ENCODE data around the gene LAMA2. TPM values are rescaled to one million over a fixed set of nuclear protein-coding genes. Genes with fewer than 3 reads are reported as not detected.

The LAMA2 gene
- total RNA-seq, 1 experiment from 2014 or later: 8.2 TPM

DNA sequence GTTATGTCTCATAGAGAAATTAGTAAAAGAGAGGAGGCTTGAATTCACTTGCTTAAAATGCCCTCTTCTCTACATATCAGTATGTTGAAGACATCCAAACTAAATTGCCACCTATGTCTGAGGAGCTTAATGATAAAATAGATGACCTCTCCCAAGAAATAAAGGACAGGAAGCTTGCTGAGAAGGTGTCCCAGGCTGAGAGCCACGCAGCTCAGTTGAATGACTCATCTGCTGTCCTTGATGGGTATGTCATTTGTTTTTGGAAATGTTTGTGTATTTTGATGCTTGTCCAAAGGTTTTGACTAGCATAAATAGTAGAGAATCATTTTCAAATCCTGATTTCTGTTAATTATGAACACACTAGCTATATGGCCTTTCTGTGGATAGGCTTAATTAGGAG is 519.3 kb downstream of the LAMA2 start:
- intact Hi-C loops (cut with micrococcal nuclease): no loop called here
- H3K4me3 ChIP-seq (replicated peaks in 1 of 2; ENCODE audit: low read depth in 1 of 2, low read length in 2 of 2): no peak overlapping the region; a peak in 1 of 4 replicates
- H3K9me3 ChIP-seq (ENCODE audit: control insufficient read depth in 1 of 2, insufficient read depth in 1 of 2, low read depth in 1 of 2, low read length in 2 of 2): no peaks in the 10 kb centered on the region
- DNase-seq (ENCODE audit: low read depth, low spot score): no peak
- TF ChIP-seq EZH2 (IDR thresholded peaks at IDR 0.05): no peak
- no peak for TF ChIP-seq ELF1 (IDR thresholded peaks at IDR 0.05; ENCODE audit: borderline replicate concordance, low read depth)
- TF ChIP-seq JUND (IDR thresholded peaks at IDR 0.05): 0 out of 2 replicates have a peak, but pooled peaks have one; percentile 40
- peak; percentile 33; the same call in 1 of the 2 replicates for TF ChIP-seq FOSL1 (IDR thresholded peaks at IDR 0.05; ENCODE audit: low read depth)
- TF ChIP-seq, protein P1, sequence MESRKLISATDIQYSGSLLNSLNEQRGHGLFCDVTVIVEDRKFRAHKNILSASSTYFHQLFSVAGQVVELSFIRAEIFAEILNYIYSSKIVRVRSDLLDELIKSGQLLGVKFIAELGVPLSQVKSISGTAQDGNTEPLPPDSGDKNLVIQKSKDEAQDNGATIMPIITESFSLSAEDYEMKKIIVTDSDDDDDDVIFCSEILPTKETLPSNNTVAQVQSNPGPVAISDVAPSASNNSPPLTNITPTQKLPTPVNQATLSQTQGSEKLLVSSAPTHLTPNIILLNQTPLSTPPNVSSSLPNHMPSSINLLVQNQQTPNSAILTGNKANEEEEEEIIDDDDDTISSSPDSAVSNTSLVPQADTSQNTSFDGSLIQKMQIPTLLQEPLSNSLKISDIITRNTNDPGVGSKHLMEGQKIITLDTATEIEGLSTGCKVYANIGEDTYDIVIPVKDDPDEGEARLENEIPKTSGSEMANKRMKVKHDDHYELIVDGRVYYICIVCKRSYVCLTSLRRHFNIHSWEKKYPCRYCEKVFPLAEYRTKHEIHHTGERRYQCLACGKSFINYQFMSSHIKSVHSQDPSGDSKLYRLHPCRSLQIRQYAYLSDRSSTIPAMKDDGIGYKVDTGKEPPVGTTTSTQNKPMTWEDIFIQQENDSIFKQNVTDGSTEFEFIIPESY (IDR thresholded peaks at IDR 0.05; ENCODE audit: extremely low read depth, insufficient replicate concordance, low read length): no peak
- no peak for TF ChIP-seq EGR1 (IDR thresholded peaks at IDR 0.05; ENCODE audit: low read depth)
- TF ChIP-seq, protein P2, sequence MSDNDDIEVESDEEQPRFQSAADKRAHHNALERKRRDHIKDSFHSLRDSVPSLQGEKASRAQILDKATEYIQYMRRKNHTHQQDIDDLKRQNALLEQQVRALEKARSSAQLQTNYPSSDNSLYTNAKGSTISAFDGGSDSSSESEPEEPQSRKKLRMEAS (IDR thresholded peaks at IDR 0.05): no peak
- TF ChIP-seq, protein P3, sequence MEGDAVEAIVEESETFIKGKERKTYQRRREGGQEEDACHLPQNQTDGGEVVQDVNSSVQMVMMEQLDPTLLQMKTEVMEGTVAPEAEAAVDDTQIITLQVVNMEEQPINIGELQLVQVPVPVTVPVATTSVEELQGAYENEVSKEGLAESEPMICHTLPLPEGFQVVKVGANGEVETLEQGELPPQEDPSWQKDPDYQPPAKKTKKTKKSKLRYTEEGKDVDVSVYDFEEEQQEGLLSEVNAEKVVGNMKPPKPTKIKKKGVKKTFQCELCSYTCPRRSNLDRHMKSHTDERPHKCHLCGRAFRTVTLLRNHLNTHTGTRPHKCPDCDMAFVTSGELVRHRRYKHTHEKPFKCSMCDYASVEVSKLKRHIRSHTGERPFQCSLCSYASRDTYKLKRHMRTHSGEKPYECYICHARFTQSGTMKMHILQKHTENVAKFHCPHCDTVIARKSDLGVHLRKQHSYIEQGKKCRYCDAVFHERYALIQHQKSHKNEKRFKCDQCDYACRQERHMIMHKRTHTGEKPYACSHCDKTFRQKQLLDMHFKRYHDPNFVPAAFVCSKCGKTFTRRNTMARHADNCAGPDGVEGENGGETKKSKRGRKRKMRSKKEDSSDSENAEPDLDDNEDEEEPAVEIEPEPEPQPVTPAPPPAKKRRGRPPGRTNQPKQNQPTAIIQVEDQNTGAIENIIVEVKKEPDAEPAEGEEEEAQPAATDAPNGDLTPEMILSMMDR (IDR thresholded peaks at IDR 0.05 in 2 of 3, conservative IDR thresholded peaks at IDR 0.05 in 1 of 3; ENCODE audit: borderline replicate concordance in 1 of 3, insufficient read depth in 1 of 3, low read depth in 2 of 3, low read length in 2 of 3): no peak
- no peak for TF ChIP-seq POLR2A (IDR thresholded peaks at IDR 0.05; ENCODE audit: borderline replicate concordance, extremely low read depth, insufficient read depth, insufficient read length)
- ChIA-PET CTCF (interaction anchor here (1.6 kb wide), 1 partner anchor 32 kb away, joined by 6 read pairs; no protein-coding TSS in a partner anchor), POLR2A (interaction anchor here (0.8 to 1.1 kb wide), 2 partner anchors 8 to 105 kb away, joined by 5 to 7 read pairs; no protein-coding TSS in a partner anchor), RAD21 (ENCODE audit: low non-redundant PET in 1 of 2, low total read pairs in 2 of 2, uncharacterized antibody in 2 of 2, unreplicated experiment in 2 of 2) (no interaction called here)
- H3K9me2 ChIP-seq (ENCODE audit: insufficient read depth): no peaks in the 10 kb centered on the region
- H3K4me2 ChIP-seq (ENCODE audit: low read length): peak overlapping the region; percentile 37
- no peak overlapping the region for H3K27ac ChIP-seq (ENCODE audit: low read depth, low read length)
- H4K20me1 ChIP-seq (ENCODE audit: insufficient read depth): no peaks in the 10 kb centered on the region
- no TSS peak for BruUV-seq (replicated peaks)
- H3K36me3 ChIP-seq (ENCODE audit: control insufficient read depth in 1 of 2, insufficient read depth in 2 of 2, low read length in 2 of 2): no peaks in the 10 kb centered on the region
- H2AFZ ChIP-seq (ENCODE audit: low read depth, low read length, poor library complexity, severe bottlenecking): peak overlapping the region; percentile 24
- no peaks in the 10 kb centered on the region for H3K27me3 ChIP-seq (ENCODE audit: insufficient read depth, low read length)
- H3K79me2 ChIP-seq (ENCODE audit: insufficient read depth, low read length): no peaks in the 10 kb centered on the region
- no peak overlapping the region for H3K9ac ChIP-seq (ENCODE audit: low read length)
- ATAC-seq: peak; percentile 64
- peaks cover 6 to 8% of the 10 kb centered on the region in 2 experiments; a peak in 3 of 4 replicates for H3K4me1 ChIP-seq (ENCODE audit: control insufficient read depth in 1 of 2, insufficient read depth in 2 of 2, low read length in 2 of 2)
